Kidney (tissue), 14 donors: ENCODE data around the gene PCSK5. TPM values are rescaled to one million over a fixed set of nuclear protein-coding genes. Genes with fewer than 3 reads are reported as not detected.

ENCODE experiments used
- DNase-seq, 5 donors: peaks; one replicate each; pipeline ENCODE4 v3.0.0-alpha.2; 2013 to 2020
- FAIRE-seq: peaks from 2 replicates; lab custom pipeline; 2012; peaks lifted over from hg19 to GRCh38; lab: Jason Lieb, UNC
- H3K27ac ChIP-seq, 2 donors: one replicate each; pipeline ENCODE4 v1.7.0; 2013; ENCODE audit warnings: low read depth in 2 of 2, low read length in 2 of 2, inconsistent platforms in 1 of 2
- H3K27me3 ChIP-seq: one replicate; pipeline ENCODE4 v1.7.1; 2013; ENCODE audit warnings: low read length, inconsistent platforms; ENCODE audit not compliant: control insufficient read depth, insufficient read depth
- H3K36me3 ChIP-seq, 3 donors: one replicate each; pipeline versions ENCODE4 v1.7.0 to v1.7.1; 2013; ENCODE audit warnings: low read length in 3 of 3, control low read depth in 1 of 3, inconsistent platforms in 1 of 3; ENCODE audit not compliant: insufficient read depth in 3 of 3, control insufficient read depth in 2 of 3
- H3K4me1 ChIP-seq, 3 donors: one replicate each; pipeline versions ENCODE4 v1.7.0 to v1.7.1; 2013; ENCODE audit warnings: low read length in 3 of 3, inconsistent platforms in 1 of 3, low read depth in 1 of 3; ENCODE audit not compliant: control insufficient read depth in 2 of 3, insufficient read depth in 2 of 3
- H3K4me3 ChIP-seq, 3 donors: one replicate each; pipeline versions ENCODE4 v1.7.0 to v1.8.1; 2013; ENCODE audit warnings: low read length in 3 of 3, control low read depth in 1 of 3, inconsistent platforms in 1 of 3
- H3K9ac ChIP-seq, 3 donors: one replicate each; pipeline versions ENCODE4 v1.7.0 to v1.7.1; 2013; ENCODE audit warnings: low read length in 3 of 3, control low read depth in 1 of 3, inconsistent platforms in 1 of 3
- H3K9me3 ChIP-seq, 3 donors: one replicate each; pipeline versions ENCODE4 v1.7.0 to v1.7.1; 2013; ENCODE audit warnings: low read length in 3 of 3, control low read depth in 1 of 3, inconsistent platforms in 1 of 3; ENCODE audit not compliant: control insufficient read depth in 2 of 3, insufficient read depth in 1 of 3
- CTCF ChIP-seq: IDR thresholded peaks from 3 replicates; pipeline ENCODE4 v1.5.1; 2012; ENCODE audit warnings: mild to moderate bottlenecking, moderate library complexity, borderline replicate concordance; ENCODE audit not compliant: insufficient read depth; ENCODE audit errors: extremely low read depth
- intact Hi-C: fragments of 100-400 bp; cut with DNase I; formaldehyde crosslinking; loops from one replicate; pipeline ENCODE4 v1.11.1; 2022
- polyA plus RNA-seq: library from polyadenylated mRNA; stranded (reverse); fragments of 350-450 nt; fragmentation: Illumina TruSeq; extraction: RNeasy Lipid Tissue Mini Kit (QIAGEN cat#74804); gene quantifications from one replicate; pipeline ENCODE4 v1.2.3, GENCODE V29; 2014; ENCODE audit warnings: low read depth, low replicate concordance; ENCODE audit not compliant: insufficient read depth
- total RNA-seq: library from RNA; stranded (reverse); fragmentation: NEBNext Ultra II Directional; extraction: Animal tissue kit (Norgen Biotek cat#: 25700); gene quantifications from one replicate; pipeline ENCODE4 v1.2.1, GENCODE V29; 2021
- donor health status: control.
- donor health status: control.
- donor health status: control.
- donor health status: control.
- donor health status: control.
- donor health status: DM: yes; HTN: yes; CAD: no.
- donor health status: Normal renal cell carcinoma (clear cell type).

PCSK5 gene
- total and polyA plus RNA-seq, 2 donors from 2014 or later = 1.6 to 14.7 TPM

- DNase-seq (no peak), FAIRE-seq (no peak)
- peaks cover 0 to 4% (median 4%) of the 10 kb centered on the region in 3 donors for H3K4me1 ChIP-seq
- no peak for TF ChIP-seq CTCF
- no peak overlapping the region for H3K4me3 ChIP-seq
- H3K9ac ChIP-seq = no peak overlapping the region
- H3K9me3 ChIP-seq = no peaks in the 10 kb centered on the region
- H3K36me3 ChIP-seq = no peaks in the 10 kb centered on the region
- H3K27ac ChIP-seq = no peak overlapping the region
- no peaks in the 10 kb centered on the region for H3K27me3 ChIP-seq
- intact Hi-C loops = no loop called here
These were observed 28.4 kb downstream of the PCSK5 start for GRCh38 chr9:75918909-75919308.

- H3K4me3 ChIP-seq = no peak overlapping the region
- TF ChIP-seq CTCF = no peak
- H3K9ac ChIP-seq = no peak overlapping the region
- intact Hi-C loops = no loop called here
- FAIRE-seq (no peak), DNase-seq (peak in 1 of 5 donors; percentile 18)
- no peaks in the 10 kb centered on the region for H3K27me3 ChIP-seq
- no peaks in the 10 kb centered on the region for H3K9me3 ChIP-seq
- no peaks in the 10 kb centered on the region for H3K4me1 ChIP-seq
- no peak overlapping the region for H3K27ac ChIP-seq
- no peaks in the 10 kb centered on the region for H3K36me3 ChIP-seq
These were observed 31.1 kb downstream of the PCSK5 start for GRCh38 chr9:75921391-75922127.

- Histone ChIP-seq H3K9ac (no peak overlapping the region), H3K4me1 (peaks cover 0 to 2% (median under 1%) of the 10 kb centered on the region in 3 donors), H3K36me3 (no peaks in the 10 kb centered on the region), H3K27me3 (no peaks in the 10 kb centered on the region), H3K27ac (no peak overlapping the region), H3K4me3 (no peak overlapping the region), H3K9me3 (no peaks in the 10 kb centered on the region)
- DNase-seq = no peak
- intact Hi-C loops = no loop called here
- TF ChIP-seq CTCF = no peak
- no peak for FAIRE-seq
These were observed 35.9 kb downstream of the PCSK5 start for GRCh38 chr9:75926385-75926784.

- DNase-seq (peak in 3 of 5 donors; percentile 24 to 50 (median 43)), FAIRE-seq (no peak)
- intact Hi-C loops = no loop called here
- Histone ChIP-seq H3K9ac (no peak overlapping the region), H3K4me3 (no peak overlapping the region), H3K27ac (peak overlapping the region in 1 of 2 donors; percentile 33), H3K36me3 (no peaks in the 10 kb centered on the region), H3K4me1 (peaks cover 0 to 7% (median 2%) of the 10 kb centered on the region in 3 donors), H3K27me3 (no peaks in the 10 kb centered on the region), H3K9me3 (no peaks in the 10 kb centered on the region)
- no peak for TF ChIP-seq CTCF
These were observed 36.9 kb downstream of the PCSK5 start for GRCh38 chr9:75927356-75927755.
